Activated CD8-positive, alpha-beta memory T cell treated with anti-CD3 and anti-CD28 coated beads for 1 hour (primary cell): ENCODE data around the gene TEX52.

Source experiments
- DNase-seq, 2 donors: peaks; one replicate each; pipeline ENCODE4 v3.0.0-alpha.2; 2020; ENCODE audit warnings: low read depth in 1 of 2; ENCODE audit errors: extremely low read depth in 1 of 2

The TEX52 gene

GRCh38 chr12:2801044-2801783 is 55.6 kb downstream of the TEX52 start:
- no peak for DNase-seq

GRCh38 chr12:2800046-2800570 is 56.7 kb downstream of the TEX52 start:
- no peak for DNase-seq
